IMR-90 (cell line): ENCODE data around the gene CSF1. TPM values are rescaled to one million over a fixed set of nuclear protein-coding genes. Genes with fewer than 3 reads are reported as not detected.

ENCODE experiments used
- BHLHE40 ChIP-seq: fragments of 150-350 bp; IDR thresholded peaks from 2 replicates; pipeline ENCODE4 v1.6.1; 2016; ENCODE audit warnings: mild to moderate bottlenecking, low read depth, low read length
- SMC3 ChIP-seq: fragments of 150-350 bp; IDR thresholded peaks from 2 replicates; pipeline ENCODE4 v1.6.1; 2016; ENCODE audit warnings: low read depth, mild to moderate bottlenecking, antibody characterized with exemption, low read length, moderate library complexity
- polyA plus RNA-seq, 3 experiments: library from polyadenylated mRNA; depleted of rRNA; stranded (reverse); fragments of >200 nt; gene quantifications; 2 replicates each; pipeline ENCODE4 v1.2.3, GENCODE V29; 2012; ENCODE audit warnings: low replicate concordance in 1 of 3
- total RNA-seq: library from RNA; depleted of rRNA; stranded (reverse); fragments of >200 nt; gene quantifications from 2 replicates; pipeline ENCODE4 v1.2.3, GENCODE V29; 2012
- TF ChIP-seq, protein P1 (sequence below): fragments of 150-350 bp; IDR thresholded peaks from 2 replicates; pipeline ENCODE4 v1.6.1; 2017; ENCODE audit warnings: mild to moderate bottlenecking, antibody characterized with exemption, low read length, low read depth

CSF1 gene
- total and polyA plus RNA-seq, 2 of the 4 experiments (the other 2 are of a cell fraction), result 14.3 to 22.0 TPM

DNA sequence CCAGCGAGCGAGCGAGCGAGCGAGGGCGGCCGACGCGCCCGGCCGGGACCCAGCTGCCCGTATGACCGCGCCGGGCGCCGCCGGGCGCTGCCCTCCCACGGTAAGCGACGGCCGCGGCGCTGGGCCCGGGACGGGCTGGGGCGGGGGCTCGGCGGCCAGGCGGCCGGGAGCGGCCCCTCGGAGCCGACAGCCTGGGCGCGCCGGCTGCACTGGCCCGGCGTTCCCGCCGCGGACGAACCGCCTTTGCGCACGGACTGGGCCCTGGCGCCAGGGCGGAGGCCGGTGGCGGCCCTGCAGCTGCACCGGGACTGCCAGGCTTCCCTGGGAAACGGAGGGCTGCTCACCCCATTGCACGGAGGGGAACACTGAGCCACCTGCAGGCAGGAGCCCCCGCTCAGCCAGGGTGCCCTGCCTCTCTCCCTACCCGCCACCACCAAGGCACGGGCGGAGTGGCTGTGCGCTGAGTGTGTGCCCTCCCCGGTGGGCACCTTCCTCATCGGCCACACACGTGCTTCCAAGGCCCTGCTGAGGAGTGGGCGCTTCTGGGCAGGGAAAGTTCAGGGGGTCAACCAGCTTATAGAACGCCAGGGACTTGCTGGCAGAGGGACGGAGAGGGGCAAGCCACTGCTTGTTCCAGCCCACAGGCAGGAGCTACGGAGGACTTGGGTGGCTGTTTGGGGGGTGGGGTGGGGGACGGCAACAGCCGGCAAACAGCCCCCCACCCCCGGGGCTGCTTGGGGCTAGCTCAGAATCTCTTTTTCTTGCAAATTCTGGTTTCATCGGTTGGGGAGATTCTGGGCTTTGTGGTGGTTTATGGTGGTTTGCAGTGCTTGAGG lies 532 bp downstream of the CSF1 start (continued):
- TF ChIP-seq, protein P1, sequence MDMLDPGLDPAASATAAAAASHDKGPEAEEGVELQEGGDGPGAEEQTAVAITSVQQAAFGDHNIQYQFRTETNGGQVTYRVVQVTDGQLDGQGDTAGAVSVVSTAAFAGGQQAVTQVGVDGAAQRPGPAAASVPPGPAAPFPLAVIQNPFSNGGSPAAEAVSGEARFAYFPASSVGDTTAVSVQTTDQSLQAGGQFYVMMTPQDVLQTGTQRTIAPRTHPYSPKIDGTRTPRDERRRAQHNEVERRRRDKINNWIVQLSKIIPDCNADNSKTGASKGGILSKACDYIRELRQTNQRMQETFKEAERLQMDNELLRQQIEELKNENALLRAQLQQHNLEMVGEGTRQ, result no peak
- TF ChIP-seq BHLHE40 (no peak), SMC3 (no peak)
